HepG2 (cell line): ENCODE data around the gene ACSM6. TPM values are rescaled to one million over a fixed set of nuclear protein-coding genes. Genes with fewer than 3 reads are reported as not detected.

Experiments
- ATAC-seq: fragments of 200-7000 bp; cut with Tn5 transposase; 3 replicates; pipeline ENCODE4 v1.9.1; 2020; ENCODE audit warnings: mild to moderate bottlenecking, moderate library complexity
- BruUV-seq: library from RNA; stranded (reverse); fragments of 400-500 nt; replicated peaks from 2 replicates; lab custom pipeline; 2021; lab: Mats Ljungman, UMichigan
- CTCF ChIA-PET: fragments of 300-600 bp; formaldehyde crosslinking; extraction: SDS; loops from one replicate; lab custom pipeline; 2021; ENCODE audit warnings: low total read pairs, inconsistent platforms, low intra/inter-chr PET ratio; lab: Yijun Ruan, JAX
- POLR2A ChIA-PET: fragments of 350-600 bp; sonication (Branson Sonifier 250); formaldehyde crosslinking; loops from one replicate; lab custom pipeline; 2020; ENCODE audit warnings: antibody characterized with exemption, inconsistent platforms; lab: Yijun Ruan, JAX
- DNase-seq: peaks from one replicate; pipeline ENCODE4 v3.0.0-alpha.2; 2015; ENCODE audit warnings: low spot score
- FAIRE-seq: peaks from 3 replicates; lab custom pipeline; 2011; peaks lifted over from hg19 to GRCh38; lab: Jason Lieb, UNC
- H2AFZ ChIP-seq: one replicate; pipeline ENCODE4 v1.6.1; 2011; ENCODE audit warnings: low read length, inconsistent platforms
- H3K27ac ChIP-seq: fragments of 300-600 bp; 3 replicates; pipeline ENCODE4 v1.8.0; 2011; ENCODE audit warnings: mixed run types, mild to moderate bottlenecking, mixed read lengths, low read length, inconsistent platforms; ENCODE audit not compliant: insufficient read depth; ENCODE audit errors: extremely low read length
- H3K27me3 ChIP-seq, 2 experiments: fragments of 200-600 bp in 1 of 2; 2 replicates in 1 of 2; 3 replicates in 1 of 2; pipeline versions ENCODE4 v1.6.0 to v1.8.0; 2011; ENCODE audit warnings: low read length in 2 of 2, mild to moderate bottlenecking in 2 of 2, moderate library complexity in 2 of 2, inconsistent platforms in 1 of 2; ENCODE audit not compliant: insufficient read depth in 2 of 2, control insufficient read depth in 1 of 2
- H3K36me3 ChIP-seq, 2 experiments: fragments of 200-600 bp in 1 of 2; replicated peaks in 1 of 2; 2 replicates in 1 of 2; 3 replicates in 1 of 2; pipeline versions ENCODE4 v1.5.1 to v1.8.0; 2011; ENCODE audit warnings: low read length in 2 of 2, inconsistent platforms in 1 of 2; ENCODE audit not compliant: insufficient read depth in 2 of 2, control insufficient read depth in 1 of 2
- H3K4me1 ChIP-seq: 2 replicates; pipeline ENCODE4 v1.5.1; 2012; ENCODE audit warnings: low read length, inconsistent platforms; ENCODE audit not compliant: insufficient read depth
- H3K4me2 ChIP-seq: 2 replicates; pipeline ENCODE4 v1.6.0; 2011; ENCODE audit warnings: low read depth, low read length, inconsistent platforms
- H3K4me3 ChIP-seq, 3 experiments: fragments of 200-600 bp in 1 of 3; sonication (generic), shearing (Covaris generic) in 1 of 3; replicated peaks in 1 of 3; 2 replicates each; pipeline ENCODE4 v1.5.1; 2011 to 2016; ENCODE audit warnings: low read length in 3 of 3, inconsistent platforms in 2 of 3, low read depth in 2 of 3, mild to moderate bottlenecking in 2 of 3, control low read depth in 1 of 3, mixed read lengths in 1 of 3; ENCODE audit not compliant: insufficient read depth in 1 of 3
- H3K79me2 ChIP-seq: one replicate; pipeline ENCODE4 v1.6.1; 2011; ENCODE audit warnings: low read length, inconsistent platforms; ENCODE audit not compliant: insufficient read depth
- H3K9ac ChIP-seq: 2 replicates; pipeline ENCODE4 v1.6.0; 2011; ENCODE audit warnings: mild to moderate bottlenecking, low read depth, low read length, inconsistent platforms; ENCODE audit not compliant: insufficient read depth
- H3K9me3 ChIP-seq: 2 replicates; pipeline ENCODE4 v1.5.1; 2012; ENCODE audit warnings: mild to moderate bottlenecking, low read length
- H4K20me1 ChIP-seq: 2 replicates; pipeline ENCODE4 v1.6.0; 2011; ENCODE audit warnings: inconsistent platforms, mild to moderate bottlenecking, low read length, moderate library complexity; ENCODE audit not compliant: insufficient read depth
- ARID5B ChIP-seq: IDR thresholded peaks from 2 replicates; pipeline ENCODE4 v1.4.0; 2020; ENCODE audit warnings: mild to moderate bottlenecking, missing genetic modification reagents
- JUNB ChIP-seq: sonication (generic); formaldehyde crosslinking; IDR thresholded peaks from 2 replicates; pipeline ENCODE4 v1.8.0; 2022; ENCODE audit warnings: missing genetic modification reagents, mild to moderate bottlenecking, borderline replicate concordance
- RERE ChIP-seq: IDR thresholded peaks from 2 replicates; pipeline ENCODE4 v1.6.1; 2016; ENCODE audit warnings: low read depth, missing genetic modification reagents, missing compliant biosample characterization
- ZC3H4 ChIP-seq: sonication (generic); formaldehyde crosslinking; IDR thresholded peaks from 2 replicates; pipeline ENCODE4 v1.4.0; 2020; ENCODE audit warnings: missing genetic modification reagents, borderline replicate concordance
- WGBS: methylation state at CpG from one replicate; pipeline ENCODE4 v1.1.6; 2017; ENCODE audit warnings: low lambda C conversion rate; 5-methylcytosine and 5-hydroxymethylcytosine counted together
- in situ Hi-C: cut with HindIII; loops from 2 replicates; pipeline ENCODE4 v1.10.0; 2017; ENCODE audit warnings: low pct_unique_long_range_greater_than_20kb; ENCODE audit not compliant: extremely low pct_ligation_motif_present
- intact Hi-C: fragments of 100-400 bp; cut with micrococcal nuclease; formaldehyde crosslinking; loops from one replicate; pipeline ENCODE4 v1.10.0; 2022; ENCODE audit not compliant: unreplicated experiment
- polyA plus RNA-seq, 8 experiments: library from polyadenylated mRNA; depleted of rRNA in 3 of 8; stranded (reverse) in 7 of 8; unstranded in 1 of 8; fragments of >200 nt; fragmentation: Illumina TruSeq in 4 of 8; extraction: Trizol in 4 of 8; gene quantifications; 2 replicates each; pipeline versions ENCODE4 v1.2.1 to v1.2.3, GENCODE V29; 2011 to 2016; ENCODE audit warnings: low read depth in 4 of 8, missing spikeins in 1 of 8, mixed read lengths in 1 of 8; ENCODE audit not compliant: insufficient read depth in 1 of 8
- total RNA-seq, 5 experiments: library from RNA; depleted of rRNA; stranded (reverse); fragments of >200 nt; fragmentation: Illumina TruSeq; extraction: Trizol; gene quantifications; 2 replicates each; pipeline ENCODE4 v1.2.3, GENCODE V29; 2016; ENCODE audit warnings: low read depth in 1 of 5
- TF ChIP-seq, protein P1 (sequence below): sonication (generic); formaldehyde crosslinking; IDR thresholded peaks from 2 replicates; pipeline ENCODE4 v1.5.0; 2020; ENCODE audit warnings: mild to moderate bottlenecking, missing genetic modification reagents, moderate library complexity
- TF ChIP-seq, protein P2 (sequence below): sonication (generic); formaldehyde crosslinking; IDR thresholded peaks from 2 replicates; pipeline ENCODE4 v1.8.1; 2022; ENCODE audit warnings: low read depth, mild to moderate bottlenecking, missing genetic modification reagents

ACSM6 gene
- total and polyA plus RNA-seq, 2 of the 13 experiments (the other 11 are each of a cell fraction or from before 2014, with no cell fraction given), result not detected

DNA sequence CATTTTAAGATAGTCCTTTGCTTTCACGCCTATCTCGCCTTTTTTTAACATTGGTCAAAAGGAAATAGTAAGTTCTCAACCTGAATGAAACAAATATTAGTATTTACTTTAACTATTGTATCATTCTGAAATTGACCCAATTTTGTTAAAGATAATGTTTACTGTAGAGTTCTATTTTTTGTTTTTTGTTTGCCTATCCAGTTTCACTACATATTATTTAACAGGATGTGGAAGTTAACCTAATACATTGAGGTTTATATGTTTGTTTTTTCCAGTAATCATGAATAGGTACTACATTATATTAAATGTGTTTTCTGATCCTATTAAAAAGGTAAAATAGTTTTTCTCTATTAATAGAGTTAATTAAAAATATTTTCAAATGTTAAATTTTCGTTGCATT is 26.5 kb downstream of the ACSM6 start:
- Histone ChIP-seq H4K20me1 (no peaks in the 10 kb centered on the region), H3K27me3 (no peaks in the 10 kb centered on the region), H3K9me3 (no peaks in the 10 kb centered on the region), H3K4me1 (peaks cover 5% of the 10 kb centered on the region; the same call in 1 of the 2 replicates), H2AFZ (no peak overlapping the region), H3K4me2 (no peak overlapping the region), H3K79me2 (no peaks in the 10 kb centered on the region), H3K9ac (no peak overlapping the region), H3K4me3 (no peak overlapping the region), H3K27ac (no peak overlapping the region), H3K36me3 (no peaks in the 10 kb centered on the region)
- ChIA-PET CTCF (no interaction called here), POLR2A (no interaction called here)
- DNase-seq (no peak), FAIRE-seq (no peak), ATAC-seq (no peak)
- TF ChIP-seq, protein P1, sequence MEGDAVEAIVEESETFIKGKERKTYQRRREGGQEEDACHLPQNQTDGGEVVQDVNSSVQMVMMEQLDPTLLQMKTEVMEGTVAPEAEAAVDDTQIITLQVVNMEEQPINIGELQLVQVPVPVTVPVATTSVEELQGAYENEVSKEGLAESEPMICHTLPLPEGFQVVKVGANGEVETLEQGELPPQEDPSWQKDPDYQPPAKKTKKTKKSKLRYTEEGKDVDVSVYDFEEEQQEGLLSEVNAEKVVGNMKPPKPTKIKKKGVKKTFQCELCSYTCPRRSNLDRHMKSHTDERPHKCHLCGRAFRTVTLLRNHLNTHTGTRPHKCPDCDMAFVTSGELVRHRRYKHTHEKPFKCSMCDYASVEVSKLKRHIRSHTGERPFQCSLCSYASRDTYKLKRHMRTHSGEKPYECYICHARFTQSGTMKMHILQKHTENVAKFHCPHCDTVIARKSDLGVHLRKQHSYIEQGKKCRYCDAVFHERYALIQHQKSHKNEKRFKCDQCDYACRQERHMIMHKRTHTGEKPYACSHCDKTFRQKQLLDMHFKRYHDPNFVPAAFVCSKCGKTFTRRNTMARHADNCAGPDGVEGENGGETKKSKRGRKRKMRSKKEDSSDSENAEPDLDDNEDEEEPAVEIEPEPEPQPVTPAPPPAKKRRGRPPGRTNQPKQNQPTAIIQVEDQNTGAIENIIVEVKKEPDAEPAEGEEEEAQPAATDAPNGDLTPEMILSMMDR, result no peak
- no peak for TF ChIP-seq RERE (CRISPR knock-in tag)
- no peak for TF ChIP-seq ZC3H4
- TF ChIP-seq, protein P2, sequence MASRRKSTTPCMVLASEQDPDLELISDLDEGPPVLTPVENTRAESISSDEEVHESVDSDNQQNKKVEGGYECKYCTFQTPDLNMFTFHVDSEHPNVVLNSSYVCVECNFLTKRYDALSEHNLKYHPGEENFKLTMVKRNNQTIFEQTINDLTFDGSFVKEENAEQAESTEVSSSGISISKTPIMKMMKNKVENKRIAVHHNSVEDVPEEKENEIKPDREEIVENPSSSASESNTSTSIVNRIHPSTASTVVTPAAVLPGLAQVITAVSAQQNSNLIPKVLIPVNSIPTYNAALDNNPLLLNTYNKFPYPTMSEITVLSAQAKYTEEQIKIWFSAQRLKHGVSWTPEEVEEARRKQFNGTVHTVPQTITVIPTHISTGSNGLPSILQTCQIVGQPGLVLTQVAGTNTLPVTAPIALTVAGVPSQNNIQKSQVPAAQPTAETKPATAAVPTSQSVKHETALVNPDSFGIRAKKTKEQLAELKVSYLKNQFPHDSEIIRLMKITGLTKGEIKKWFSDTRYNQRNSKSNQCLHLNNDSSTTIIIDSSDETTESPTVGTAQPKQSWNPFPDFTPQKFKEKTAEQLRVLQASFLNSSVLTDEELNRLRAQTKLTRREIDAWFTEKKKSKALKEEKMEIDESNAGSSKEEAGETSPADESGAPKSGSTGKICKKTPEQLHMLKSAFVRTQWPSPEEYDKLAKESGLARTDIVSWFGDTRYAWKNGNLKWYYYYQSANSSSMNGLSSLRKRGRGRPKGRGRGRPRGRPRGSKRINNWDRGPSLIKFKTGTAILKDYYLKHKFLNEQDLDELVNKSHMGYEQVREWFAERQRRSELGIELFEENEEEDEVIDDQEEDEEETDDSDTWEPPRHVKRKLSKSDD (CRISPR knock-in tag), result no peak
- TF ChIP-seq JUNB (CRISPR knock-in tag), result no peak
- no peak for TF ChIP-seq ARID5B (CRISPR knock-in tag)
- 86% methylated on average over 3 of the region's 3 CpGs for WGBS
- in situ Hi-C loops, result no loop called here
- BruUV-seq, result no TSS peak
- intact Hi-C loops, result no loop called here
